Calu3 (cell line): ENCODE data around the gene ANKRA2. TPM values are rescaled to one million over a fixed set of nuclear protein-coding genes. Genes with fewer than 3 reads are reported as not detected.

Experiments
- BruUV-seq: library from RNA; stranded (reverse); fragments of 400-500 nt; replicated peaks from 2 replicates; lab custom pipeline; 2021; lab: Mats Ljungman, UMichigan
- CTCF ChIA-PET: fragments of 300-600 bp; sonication (Branson Sonifier 250); formaldehyde crosslinking; loops from one replicate; lab custom pipeline; 2022; ENCODE audit warnings: antibody characterized with exemption; lab: Charles Lee
- DNase-seq: peaks from one replicate; pipeline ENCODE4 v3.0.0; 2022
- H3K27ac Mint-ChIP-seq: one replicate; pipeline ENCODE4 v1.8.0; 2022; ENCODE audit warnings: mixed read lengths; ENCODE audit not compliant: unreplicated experiment
- H3K27me3 Mint-ChIP-seq: one replicate; pipeline ENCODE4 v1.8.0; 2022; ENCODE audit warnings: mixed read lengths; ENCODE audit not compliant: unreplicated experiment
- H3K36me3 Mint-ChIP-seq: one replicate; pipeline ENCODE4 v1.8.0; 2022; ENCODE audit warnings: mild to moderate bottlenecking, moderate library complexity, mixed read lengths; ENCODE audit not compliant: insufficient read depth, unreplicated experiment
- H3K4me1 Mint-ChIP-seq: one replicate; pipeline ENCODE4 v1.8.0; 2022; ENCODE audit warnings: mild to moderate bottlenecking, low read depth, mixed read lengths; ENCODE audit not compliant: unreplicated experiment
- H3K4me3 Mint-ChIP-seq: one replicate; pipeline ENCODE4 v1.8.0; 2022; ENCODE audit warnings: mild to moderate bottlenecking, low read depth, moderate library complexity, mixed read lengths; ENCODE audit not compliant: unreplicated experiment
- H3K9me3 Mint-ChIP-seq: one replicate; pipeline ENCODE4 v1.8.0; 2022; ENCODE audit warnings: low read depth, mixed read lengths; ENCODE audit not compliant: unreplicated experiment
- CTCF ChIP-seq: fragments of 200-600 bp; IDR thresholded peaks from one replicate; pipeline ENCODE4 v1.8.0; 2022; ENCODE audit warnings: antibody characterized with exemption; ENCODE audit not compliant: unreplicated experiment
- intact Hi-C: fragments of 100-400 bp; cut with micrococcal nuclease; formaldehyde crosslinking; loops from one replicate; pipeline ENCODE4 v1.10.0; 2022; ENCODE audit not compliant: unreplicated experiment
- total RNA-seq: library from RNA; stranded (reverse); gene quantifications from 2 replicates; pipeline ENCODE4 v1.2.3, GENCODE V29; 2022

Gene ANKRA2
- total RNA-seq, 1 experiment from 2014 or later, result 26.5 TPM

- CTCF ChIA-PET, result interaction anchor here (0.6 to 0.9 kb wide), 4 partner anchors 11 to 324 kb away, joined by 3 to 6 read pairs (median 4); no protein-coding TSS in a partner anchor
- intact Hi-C loops, result loop anchor here (2.0 kb wide), 1 partner anchor 43 kb away; no protein-coding TSS in a partner anchor
- H3K27me3 Mint-ChIP-seq, result no peaks in the 10 kb centered on the region
- no peaks in the 10 kb centered on the region for H3K9me3 Mint-ChIP-seq
- H3K4me1 Mint-ChIP-seq, result peaks cover 45% of the 10 kb centered on the region
- peaks cover 14% of the 10 kb centered on the region for H3K36me3 Mint-ChIP-seq
- no TSS peak for BruUV-seq
- H3K4me3 Mint-ChIP-seq, result no peak overlapping the region
- DNase-seq, result no peak
- no peak for TF ChIP-seq CTCF
- peak overlapping the region; percentile 80 for H3K27ac Mint-ChIP-seq
These were observed 25.7 kb downstream of the ANKRA2 start for GRCh38 chr5:73539730-73540129.

GRCh38 chr5:73534971-73535370 lies 30.5 kb downstream of the ANKRA2 start:
- intact Hi-C loops, result no loop called here
- BruUV-seq, result no TSS peak
- Mint-ChIP-seq H3K9me3 (peaks cover 2% of the 10 kb centered on the region), H3K4me3 (no peak overlapping the region), H3K36me3 (no peaks in the 10 kb centered on the region), H3K27me3 (no peaks in the 10 kb centered on the region), H3K27ac (no peak overlapping the region), H3K4me1 (peaks cover 4% of the 10 kb centered on the region)
- DNase-seq, result no peak
- CTCF ChIA-PET, result interaction anchor here (1.2 kb wide), 1 partner anchor 13 kb away, joined by 3 read pairs; no protein-coding TSS in a partner anchor
- TF ChIP-seq CTCF, result no peak

GRCh38 chr5:73534011-73534644 lies 31.3 kb downstream of the ANKRA2 start:
- Mint-ChIP-seq H3K36me3 (no peaks in the 10 kb centered on the region), H3K27me3 (no peaks in the 10 kb centered on the region), H3K27ac (no peak overlapping the region), H3K4me1 (no peaks in the 10 kb centered on the region), H3K4me3 (no peak overlapping the region), H3K9me3 (peaks cover 2% of the 10 kb centered on the region)
- no peak for DNase-seq
- no peak for TF ChIP-seq CTCF
- CTCF ChIA-PET, result no interaction called here
- intact Hi-C loops, result no loop called here
- BruUV-seq, result no TSS peak

GRCh38 chr5:73532195-73532594 lies 33.2 kb downstream of the ANKRA2 start:
- no peak for TF ChIP-seq CTCF
- CTCF ChIA-PET, result interaction anchor here (0.7 kb wide), 1 partner anchor 9 kb away, joined by 4 read pairs; no protein-coding TSS in a partner anchor
- H3K27me3 Mint-ChIP-seq, result no peaks in the 10 kb centered on the region
- no TSS peak for BruUV-seq
- peaks cover 2% of the 10 kb centered on the region for H3K9me3 Mint-ChIP-seq
- H3K36me3 Mint-ChIP-seq, result no peaks in the 10 kb centered on the region
- no peak overlapping the region for H3K4me3 Mint-ChIP-seq
- no peak for DNase-seq
- intact Hi-C loops, result no loop called here
- H3K4me1 Mint-ChIP-seq, result no peaks in the 10 kb centered on the region
- H3K27ac Mint-ChIP-seq, result no peak overlapping the region
